ENCODE measurements around the gene CERS6. TPM values are rescaled to one million over a fixed set of nuclear protein-coding genes. Genes with fewer than 3 reads are reported as not detected.

The CERS6 gene
- total RNA-seq, 1 donor, result 23.9 TPM

- DNase-seq (ENCODE audit: insufficient read length, low spot score, missing footprints), result no peak
- Histone ChIP-seq H4K20me1 (ENCODE audit: insufficient read depth, low read length) (no peaks in the 10 kb centered on the region), H2AFZ (ENCODE audit: low read length) (no peak overlapping the region), H3K36me3 (ENCODE audit: insufficient read depth, low read length) (no peaks in the 10 kb centered on the region), H3K27me3 (ENCODE audit: insufficient read depth, low read length) (no peaks in the 10 kb centered on the region), H3K4me3 (ENCODE audit: insufficient read depth, low read length) (no peak overlapping the region), H3K9me3 (ENCODE audit: low read depth, low read length) (no peaks in the 10 kb centered on the region), H3K79me2 (ENCODE audit: insufficient read depth, low read length) (no peaks in the 10 kb centered on the region), H3K4me2 (ENCODE audit: insufficient read depth, low read length) (no peak overlapping the region), H3K27ac (ENCODE audit: low read depth, low read length) (no peak overlapping the region), H3K4me1 (ENCODE audit: insufficient read depth, low read length) (no peaks in the 10 kb centered on the region)
- no peak for TF ChIP-seq CTCF (IDR thresholded peaks at IDR 0.05; ENCODE audit: extremely low read depth, low read depth, low read length)
These were observed 12.3 kb upstream of the CERS6 start for GRCh38 chr2:168443818-168444217.

GRCh38 chr2:168445960-168446359, 10.1 kb upstream of the CERS6 start:
- H3K27ac ChIP-seq (ENCODE audit: low read depth, low read length), result no peak overlapping the region
- no peaks in the 10 kb centered on the region for H3K9me3 ChIP-seq (ENCODE audit: low read depth, low read length)
- H3K4me1 ChIP-seq (ENCODE audit: insufficient read depth, low read length), result peaks cover 4% of the 10 kb centered on the region
- DNase-seq (ENCODE audit: insufficient read length, low spot score, missing footprints), result no peak
- H3K4me3 ChIP-seq (ENCODE audit: insufficient read depth, low read length), result no peak overlapping the region
- H3K79me2 ChIP-seq (ENCODE audit: insufficient read depth, low read length), result no peaks in the 10 kb centered on the region
- no peak for TF ChIP-seq CTCF (IDR thresholded peaks at IDR 0.05; ENCODE audit: extremely low read depth, low read depth, low read length)
- H2AFZ ChIP-seq (ENCODE audit: low read length), result no peak overlapping the region
- H3K36me3 ChIP-seq (ENCODE audit: insufficient read depth, low read length), result no peaks in the 10 kb centered on the region
- no peak overlapping the region for H3K4me2 ChIP-seq (ENCODE audit: insufficient read depth, low read length)
- no peaks in the 10 kb centered on the region for H4K20me1 ChIP-seq (ENCODE audit: insufficient read depth, low read length)
- H3K27me3 ChIP-seq (ENCODE audit: insufficient read depth, low read length), result no peaks in the 10 kb centered on the region

GRCh38 chr2:168448980-168449379, 7.1 kb upstream of the CERS6 start:
- Histone ChIP-seq H3K4me3 (ENCODE audit: insufficient read depth, low read length) (no peak overlapping the region), H2AFZ (ENCODE audit: low read length) (no peak overlapping the region), H3K27ac (ENCODE audit: low read depth, low read length) (no peak overlapping the region), H4K20me1 (ENCODE audit: insufficient read depth, low read length) (no peaks in the 10 kb centered on the region), H3K9me3 (ENCODE audit: low read depth, low read length) (no peaks in the 10 kb centered on the region), H3K4me2 (ENCODE audit: insufficient read depth, low read length) (no peak overlapping the region), H3K4me1 (ENCODE audit: insufficient read depth, low read length) (peaks cover 4% of the 10 kb centered on the region), H3K27me3 (ENCODE audit: insufficient read depth, low read length) (no peaks in the 10 kb centered on the region), H3K79me2 (ENCODE audit: insufficient read depth, low read length) (no peaks in the 10 kb centered on the region), H3K36me3 (ENCODE audit: insufficient read depth, low read length) (no peaks in the 10 kb centered on the region)
- DNase-seq (ENCODE audit: insufficient read length, low spot score, missing footprints), result peak; percentile 57
- no peak for TF ChIP-seq CTCF (IDR thresholded peaks at IDR 0.05; ENCODE audit: extremely low read depth, low read depth, low read length)

- Histone ChIP-seq H3K36me3 (ENCODE audit: insufficient read depth, low read length) (no peaks in the 10 kb centered on the region), H3K27me3 (ENCODE audit: insufficient read depth, low read length) (no peaks in the 10 kb centered on the region), H3K79me2 (ENCODE audit: insufficient read depth, low read length) (no peaks in the 10 kb centered on the region), H3K4me1 (ENCODE audit: insufficient read depth, low read length) (peaks cover 4% of the 10 kb centered on the region), H3K9me3 (ENCODE audit: low read depth, low read length) (no peaks in the 10 kb centered on the region), H2AFZ (ENCODE audit: low read length) (peak overlapping the region; percentile 68), H3K27ac (ENCODE audit: low read depth, low read length) (no peak overlapping the region), H3K4me3 (ENCODE audit: insufficient read depth, low read length) (no peak overlapping the region), H3K4me2 (ENCODE audit: insufficient read depth, low read length) (no peak overlapping the region), H4K20me1 (ENCODE audit: insufficient read depth, low read length) (no peaks in the 10 kb centered on the region)
- no peak for DNase-seq (ENCODE audit: insufficient read length, low spot score, missing footprints)
- TF ChIP-seq CTCF (IDR thresholded peaks at IDR 0.05; ENCODE audit: extremely low read depth, low read depth, low read length), result no peak
These were observed 6.7 kb upstream of the CERS6 start for GRCh38 chr2:168449419-168449818.

All from osteoblast (primary cell).